Breast epithelium (tissue), 3 donors: ENCODE measurements around the gene SYAP1.

Experiments used
- CTCF ChIP-seq, 3 donors: fragments of 450-650 bp; IDR thresholded peaks; one replicate each; pipeline ENCODE4 v1.5.1; 2016 to 2017; ENCODE audit warnings: antibody characterized with exemption in 3 of 3, mild to moderate bottlenecking in 3 of 3, moderate library complexity in 3 of 3
- POLR2A ChIP-seq: fragments of 450-650 bp; IDR thresholded peaks from one replicate; pipeline ENCODE4 v1.6.1; 2016; ENCODE audit warnings: antibody characterized with exemption, mild to moderate bottlenecking, moderate library complexity
- POLR2AphosphoS5 ChIP-seq, 3 donors: sonication (generic); formaldehyde crosslinking; IDR thresholded peaks; one replicate each; pipeline ENCODE4 v1.6.1; 2017; ENCODE audit warnings: antibody characterized with exemption in 3 of 3

GRCh38 chrX:16778993-16779392 lies 59.6 kb downstream of the SYAP1 start:
- TF ChIP-seq POLR2AphosphoS5 (IDR thresholded peaks at IDR 0.05) (no peak), CTCF (IDR thresholded peaks at IDR 0.05) (no peak), POLR2A (no peak)
